Ovary (tissue), 3 donors: ENCODE measurements around the gene UROC1.

ENCODE experiments used
- CTCF ChIP-seq, 3 donors: fragments of 450-650 bp in 2 of 3; fragments of 200-600 bp in 1 of 3; IDR thresholded peaks; one replicate each; pipeline versions ENCODE4 v1.5.1 to v1.8.0; 2016 to 2022; ENCODE audit warnings: antibody characterized with exemption in 3 of 3, mild to moderate bottlenecking in 1 of 3
- EP300 ChIP-seq: sonication (generic); formaldehyde crosslinking; IDR thresholded peaks from one replicate; pipeline ENCODE4 v1.6.1; 2017; ENCODE audit warnings: antibody characterized with exemption
- POLR2A ChIP-seq: fragments of 450-650 bp; IDR thresholded peaks from one replicate; pipeline ENCODE4 v1.6.1; 2017; ENCODE audit warnings: antibody characterized with exemption, mild to moderate bottlenecking, moderate library complexity
- donor health status: DM: no; HTN: no; CAD: no.

DNA sequence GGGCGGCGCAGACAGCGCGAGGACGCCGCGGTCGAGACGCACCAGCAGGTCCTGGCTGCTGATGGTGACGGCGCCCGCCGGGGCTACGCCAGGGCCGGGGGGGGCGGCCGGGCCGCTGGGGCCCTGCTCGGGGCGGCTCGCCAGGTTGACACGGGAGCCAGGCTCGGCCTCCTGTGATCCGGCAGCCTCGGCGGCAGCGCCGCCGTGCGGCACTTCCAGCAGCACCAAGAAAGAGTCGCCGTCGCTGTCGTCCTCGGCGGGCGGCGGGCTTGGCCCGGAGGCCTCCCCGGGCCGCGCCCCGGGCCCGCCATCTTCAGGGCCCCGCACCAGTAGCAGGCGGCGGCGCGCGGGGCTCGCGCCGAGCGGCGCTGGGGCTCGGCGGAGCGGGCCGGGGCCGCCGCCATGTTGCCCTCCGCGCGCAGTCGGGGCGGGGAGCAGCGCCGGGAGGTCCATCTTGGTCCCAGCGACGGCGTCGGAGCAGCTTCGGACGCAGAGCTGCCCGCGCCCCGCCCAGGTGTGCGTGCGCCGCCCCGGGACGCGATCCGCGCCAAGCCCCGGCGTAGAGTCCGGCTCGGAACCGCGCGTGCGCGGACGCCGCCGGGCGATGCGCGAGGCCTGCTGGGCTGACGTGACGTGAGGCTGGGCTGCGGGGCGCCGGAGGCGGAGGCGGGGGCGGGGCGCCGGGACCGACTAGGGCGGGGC is 42.0 kb downstream of the UROC1 start, which contains the start of gene ZXDC:
- peak in 2 of 3 donors; percentile 56 to 64 for TF ChIP-seq CTCF (IDR thresholded peaks at IDR 0.05)
- TF ChIP-seq POLR2A, result peak; percentile 74
- TF ChIP-seq EP300, result no peak
